ENCODE measurements around the gene JAML. TPM values are rescaled to one million over a fixed set of nuclear protein-coding genes. Genes with fewer than 3 reads are reported as not detected.

Gene JAML
- total and polyA plus RNA-seq, 2 experiments from 2014 or later: 0.56 to 1.0 TPM

GRCh38 chr11:118202599-118203422 is 22.0 kb downstream of the JAML start:
- H3K27me3 Mint-ChIP-seq (ENCODE audit: insufficient read depth, low read depth, poor library complexity): peaks cover 4% of the 10 kb centered on the region
- DNase-seq (ENCODE audit: low spot score) (no peak), ATAC-seq (no peak)
- Histone ChIP-seq H3K4me2 (no peak overlapping the region), H3K79me2 (replicated peaks; ENCODE audit: insufficient read depth) (no peaks in the 10 kb centered on the region), H3K9me2 (ENCODE audit: insufficient read depth) (peaks cover 6% of the 10 kb centered on the region; the same call in 1 of the 2 replicates), H3F3A (replicated peaks; ENCODE audit: low read depth) (no peaks in the 10 kb centered on the region), H4K20me1 (replicated peaks; ENCODE audit: insufficient read depth) (no peaks in the 10 kb centered on the region), H3K4me1 (ENCODE audit: insufficient read depth) (peaks cover 4% of the 10 kb centered on the region; the same call in 1 of the 2 replicates), H3K27ac (ENCODE audit: low read depth) (no peak overlapping the region), H2AFZ (no peak overlapping the region), H3K36me3 (ENCODE audit: insufficient read depth) (no peaks in the 10 kb centered on the region), H3K4me3 (no peak overlapping the region), H3K27me3 (ENCODE audit: insufficient read depth) (no peaks in the 10 kb centered on the region)
- no peaks in the 10 kb centered on the region for H3K36me3 Mint-ChIP-seq (ENCODE audit: low read depth)
- TF ChIP-seq JUNB (IDR thresholded peaks at IDR 0.05; ENCODE audit: unreplicated experiment): no peak
- no peak for TF ChIP-seq POLR2AphosphoS5 (IDR thresholded peaks at IDR 0.05; ENCODE audit: low read depth)
- TF ChIP-seq STAT1 (IDR thresholded peaks at IDR 0.05; ENCODE audit: unreplicated experiment): no peak
- no peak for TF ChIP-seq EZH2phosphoT487 (IDR thresholded peaks at IDR 0.05; ENCODE audit: unreplicated experiment)
- TF ChIP-seq ZNF462 (CRISPR knock-in tag; IDR thresholded peaks at IDR 0.05): no peak
- no peak for TF ChIP-seq ZNF331 (CRISPR knock-in tag; IDR thresholded peaks at IDR 0.05; ENCODE audit: low read depth)
- no peak for TF ChIP-seq ETS1 (IDR thresholded peaks at IDR 0.05)
- TF ChIP-seq ZNF114 (CRISPR knock-in tag; IDR thresholded peaks at IDR 0.05): no peak
- no peak for TF ChIP-seq NANOG (IDR thresholded peaks at IDR 0.05; ENCODE audit: borderline replicate concordance)
- no peak for TF ChIP-seq EZH2 (IDR thresholded peaks at IDR 0.05; ENCODE audit: low read depth, unreplicated experiment)
- TF ChIP-seq, protein P1, sequence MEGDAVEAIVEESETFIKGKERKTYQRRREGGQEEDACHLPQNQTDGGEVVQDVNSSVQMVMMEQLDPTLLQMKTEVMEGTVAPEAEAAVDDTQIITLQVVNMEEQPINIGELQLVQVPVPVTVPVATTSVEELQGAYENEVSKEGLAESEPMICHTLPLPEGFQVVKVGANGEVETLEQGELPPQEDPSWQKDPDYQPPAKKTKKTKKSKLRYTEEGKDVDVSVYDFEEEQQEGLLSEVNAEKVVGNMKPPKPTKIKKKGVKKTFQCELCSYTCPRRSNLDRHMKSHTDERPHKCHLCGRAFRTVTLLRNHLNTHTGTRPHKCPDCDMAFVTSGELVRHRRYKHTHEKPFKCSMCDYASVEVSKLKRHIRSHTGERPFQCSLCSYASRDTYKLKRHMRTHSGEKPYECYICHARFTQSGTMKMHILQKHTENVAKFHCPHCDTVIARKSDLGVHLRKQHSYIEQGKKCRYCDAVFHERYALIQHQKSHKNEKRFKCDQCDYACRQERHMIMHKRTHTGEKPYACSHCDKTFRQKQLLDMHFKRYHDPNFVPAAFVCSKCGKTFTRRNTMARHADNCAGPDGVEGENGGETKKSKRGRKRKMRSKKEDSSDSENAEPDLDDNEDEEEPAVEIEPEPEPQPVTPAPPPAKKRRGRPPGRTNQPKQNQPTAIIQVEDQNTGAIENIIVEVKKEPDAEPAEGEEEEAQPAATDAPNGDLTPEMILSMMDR (conservative IDR thresholded peaks at IDR 0.05; ENCODE audit: low read depth in 2 of 2): no peak
- no peak overlapping the region for H3K27ac Mint-ChIP-seq
- H3K9me3 Mint-ChIP-seq: no peaks in the 10 kb centered on the region
- peaks cover 15% of the 10 kb centered on the region for H3K4me1 Mint-ChIP-seq
- H3K4me3 Mint-ChIP-seq: no peak overlapping the region
